Pancreas (tissue), 10 donors: Measurements from ENCODE around the gene TWIST2. TPM values are rescaled to one million over a fixed set of nuclear protein-coding genes. Genes with fewer than 3 reads are reported as not detected.

Experiments
- ATAC-seq, 4 donors: fragments of 200-7000 bp; cut with Tn5 transposase; one replicate each; pipeline versions ENCODE4 v1.8.0 to v1.9.1; 2020; ENCODE audit warnings: mild to moderate bottlenecking in 4 of 4, moderate library complexity in 4 of 4
- DNase-seq, 6 donors: peaks; one replicate each; pipeline ENCODE4 v3.0.0-alpha.2; 2020
- FAIRE-seq: peaks from 2 replicates; lab custom pipeline; 2012; peaks lifted over from hg19 to GRCh38; lab: Jason Lieb, UNC
- H3K27ac ChIP-seq, 4 donors: fragments of 200-600 bp; sonication (generic); 1 replicate in 3 of 4; 2 replicates in 1 of 4; pipeline versions ENCODE4 v1.5.0 to v1.8.0; 2020
- H3K27me3 ChIP-seq, 4 donors: fragments of 200-600 bp; one replicate each; pipeline ENCODE4 v1.8.0; 2021
- H3K36me3 ChIP-seq, 3 donors: fragments of 200-600 bp; sonication (generic) in 1 of 3; one replicate each; pipeline versions ENCODE4 v1.5.0 to v1.8.0; 2020 to 2021
- H3K4me1 ChIP-seq, 3 donors: fragments of 200-600 bp; one replicate each; pipeline ENCODE4 v1.8.0; 2021
- H3K4me3 ChIP-seq, 4 donors: fragments of 200-600 bp; sonication (generic) in 2 of 4; one replicate each; pipeline versions ENCODE4 v1.5.0 to v1.8.0; 2020 to 2021
- H3K9me3 ChIP-seq, 4 donors: fragments of 200-600 bp; one replicate each; pipeline ENCODE4 v1.8.0; 2021
- WGBS, 2 donors: extraction: QIAGEN DNeasy Blood & Tissue Kit; methylation state at CpG; one replicate each; pipeline ENCODE4 v1.1.7; 2013; 5-methylcytosine and 5-hydroxymethylcytosine counted together
- intact Hi-C, 3 donors: fragments of 100-400 bp; cut with DNase I; formaldehyde crosslinking; loops; one replicate each; pipeline versions ENCODE4 v1.11.1 to v1.14.2; 2022
- polyA plus RNA-seq, 2 donors: library from polyadenylated mRNA; stranded (reverse); fragments of 200-250 nt; gene quantifications; one replicate each; pipeline ENCODE4 v1.2.3, GENCODE V29; 2013
- total RNA-seq, 6 donors: library from RNA; stranded (reverse); fragmentation: NEBNext Ultra II Directional in 4 of 6; extraction: Animal tissue kit (Norgen Biotek cat#: 25700) in 4 of 6; gene quantifications; one replicate each; pipeline versions ENCODE4 v1.2.1 to v1.2.4, GENCODE V29; 2021 to 2023
- TF ChIP-seq, protein P1 (sequence below), 4 donors: fragments of 200-600 bp; sonication (generic) in 3 of 4; IDR thresholded peaks; one replicate each; pipeline versions ENCODE4 v1.5.0 to v1.8.0; 2021; ENCODE audit warnings: antibody characterized with exemption in 4 of 4
- donor health status: healthy with polysubstance abuse.
- donor health status: DM: no; HTN: no; CAD: no; lungs with moderate emphysema.
- donor health status: DM: no; HTN: no; CAD: no.
- donor health status: control.
- donor health status: control.
- donor health status: Bipolar disorder and iron deficiency.
- donor health status: DM: yes; HTN: yes; CAD: no.
- donor health status: DM: no; HTN: no; CAD: no.
- donor health status: DM: no; HTN: no; CAD: no.
- donor health status: DM: yes; HTN: yes; CAD: no.

The TWIST2 gene
- total RNA-seq: 1 to 10 TPM in 2 of 6 donors, under 1 TPM in 4; 0.31 to 1.9 (median 0.67) TPM
- 1 to 10 TPM; 2.5 to 3.0 TPM for polyA plus RNA-seq

DNA sequence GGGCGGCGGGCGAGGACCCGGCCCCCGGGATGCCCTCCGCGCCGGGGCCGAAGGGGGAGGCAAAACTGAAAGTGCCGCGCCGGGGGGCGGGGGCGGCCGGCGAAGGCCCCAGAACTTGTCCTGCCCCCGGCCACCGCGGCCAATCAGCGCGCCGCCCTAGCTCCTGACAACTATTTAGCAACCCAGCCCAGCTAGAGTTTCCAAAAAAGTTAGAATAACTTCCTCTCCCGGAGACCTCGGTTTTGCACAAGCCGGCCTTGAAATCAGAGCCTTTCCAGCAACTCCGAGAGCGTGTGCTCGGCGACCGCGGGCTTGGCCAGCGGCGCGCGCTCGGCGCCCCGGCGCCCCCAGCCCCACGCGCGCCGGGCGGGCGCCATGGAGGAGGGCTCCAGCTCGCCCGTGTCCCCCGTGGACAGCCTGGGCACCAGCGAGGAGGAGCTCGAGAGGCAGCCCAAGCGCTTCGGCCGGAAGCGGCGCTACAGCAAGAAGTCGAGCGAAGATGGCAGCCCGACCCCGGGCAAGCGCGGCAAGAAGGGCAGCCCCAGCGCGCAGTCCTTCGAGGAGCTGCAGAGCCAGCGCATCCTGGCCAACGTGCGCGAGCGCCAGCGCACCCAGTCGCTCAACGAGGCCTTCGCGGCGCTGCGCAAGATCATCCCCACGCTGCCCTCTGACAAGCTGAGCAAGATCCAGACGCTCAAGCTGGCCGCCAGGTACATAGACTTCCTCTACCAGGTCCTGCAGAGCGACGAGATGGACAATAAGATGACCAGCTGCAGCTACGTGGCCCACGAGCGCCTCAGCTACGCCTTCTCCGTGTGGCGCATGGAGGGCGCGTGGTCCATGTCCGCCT lies at the start of gene TWIST2:
Gene TWIST2 (plus strand): TSS at position 245 of the 850 bp plus-strand sequence. CDS start 131 bp downstream, at position 376.
- DNase-seq (peak in 1 of 6 donors; percentile 58), ATAC-seq (peak in 3 of 4 donors; percentile 62 to 73 (median 71)), FAIRE-seq (no peak)
- Histone ChIP-seq H3K4me1 (peaks cover 0 to 4% (median 0%) of the 10 kb centered on the region in 3 donors), H3K36me3 (no peaks in the 10 kb centered on the region), H3K9me3 (no peaks in the 10 kb centered on the region), H3K27me3 (peaks cover 0 to 26% (median 4%) of the 10 kb centered on the region in 4 donors), H3K27ac (no peak within 1 kb of the TSS), H3K4me3 (peak within 1 kb of the TSS; percentile 20 to 44 (median 28))
- TF ChIP-seq, protein P1, sequence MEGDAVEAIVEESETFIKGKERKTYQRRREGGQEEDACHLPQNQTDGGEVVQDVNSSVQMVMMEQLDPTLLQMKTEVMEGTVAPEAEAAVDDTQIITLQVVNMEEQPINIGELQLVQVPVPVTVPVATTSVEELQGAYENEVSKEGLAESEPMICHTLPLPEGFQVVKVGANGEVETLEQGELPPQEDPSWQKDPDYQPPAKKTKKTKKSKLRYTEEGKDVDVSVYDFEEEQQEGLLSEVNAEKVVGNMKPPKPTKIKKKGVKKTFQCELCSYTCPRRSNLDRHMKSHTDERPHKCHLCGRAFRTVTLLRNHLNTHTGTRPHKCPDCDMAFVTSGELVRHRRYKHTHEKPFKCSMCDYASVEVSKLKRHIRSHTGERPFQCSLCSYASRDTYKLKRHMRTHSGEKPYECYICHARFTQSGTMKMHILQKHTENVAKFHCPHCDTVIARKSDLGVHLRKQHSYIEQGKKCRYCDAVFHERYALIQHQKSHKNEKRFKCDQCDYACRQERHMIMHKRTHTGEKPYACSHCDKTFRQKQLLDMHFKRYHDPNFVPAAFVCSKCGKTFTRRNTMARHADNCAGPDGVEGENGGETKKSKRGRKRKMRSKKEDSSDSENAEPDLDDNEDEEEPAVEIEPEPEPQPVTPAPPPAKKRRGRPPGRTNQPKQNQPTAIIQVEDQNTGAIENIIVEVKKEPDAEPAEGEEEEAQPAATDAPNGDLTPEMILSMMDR (IDR thresholded peaks at IDR 0.05): no peak
- 2% methylated on average over 72 to 90 of the region's 90 CpGs for WGBS, 2 donors
- intact Hi-C loops: no loop called here

DNA sequence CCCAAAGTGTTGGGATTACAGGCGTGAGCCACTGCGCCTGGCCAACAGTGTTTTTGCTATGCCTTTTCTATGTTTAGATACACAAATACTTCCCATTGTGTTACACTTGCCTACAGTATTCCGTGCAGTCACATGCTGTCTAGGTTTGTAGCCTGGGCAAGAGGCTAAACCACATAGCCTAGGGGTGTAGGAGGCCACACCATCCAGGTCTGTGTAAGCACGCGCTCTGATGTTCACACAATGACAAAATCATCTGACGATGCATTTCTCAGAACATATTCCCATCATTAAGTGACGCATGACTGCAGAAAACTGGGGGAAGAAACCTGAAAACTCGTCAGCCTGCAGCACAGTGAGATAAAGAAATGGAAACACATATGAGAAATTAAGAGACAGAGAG lies 46.1 kb upstream of the TWIST2 start:
- no peak overlapping the region for H3K27ac ChIP-seq
- H3K4me1 ChIP-seq: no peaks in the 10 kb centered on the region
- DNase-seq (no peak), FAIRE-seq (no peak), ATAC-seq (no peak)
- TF ChIP-seq, protein P1 (IDR thresholded peaks at IDR 0.05): no peak
- WGBS, 2 donors: 70 to 80% methylated on average over 8 of the region's 8 CpGs
- H3K27me3 ChIP-seq: no peaks in the 10 kb centered on the region
- no peak overlapping the region for H3K4me3 ChIP-seq
- intact Hi-C loops: no loop called here
- no peaks in the 10 kb centered on the region for H3K9me3 ChIP-seq
- H3K36me3 ChIP-seq: no peaks in the 10 kb centered on the region

DNA sequence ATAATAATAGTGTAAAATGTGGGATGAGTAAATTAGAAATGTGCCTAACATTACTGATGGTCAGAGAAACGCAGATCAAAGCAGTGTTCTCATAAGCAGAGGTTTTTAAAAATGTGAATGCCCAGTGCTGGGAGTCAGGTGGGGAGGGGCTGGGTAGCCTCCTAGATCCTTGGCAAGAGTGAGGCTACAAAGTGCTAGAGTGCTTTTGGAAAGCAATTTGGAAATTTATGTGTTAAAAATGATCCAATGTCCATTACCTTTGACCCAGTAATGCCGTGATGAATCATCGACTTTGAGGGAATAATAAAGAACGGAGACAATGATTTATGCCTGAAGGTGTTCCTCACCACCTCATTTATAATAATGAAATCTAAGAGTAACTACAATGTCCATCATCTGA lies 44.9 kb upstream of the TWIST2 start:
- Histone ChIP-seq H3K27ac (no peak overlapping the region), H3K4me3 (no peak overlapping the region), H3K4me1 (no peaks in the 10 kb centered on the region), H3K9me3 (no peaks in the 10 kb centered on the region), H3K27me3 (no peaks in the 10 kb centered on the region), H3K36me3 (no peaks in the 10 kb centered on the region)
- ATAC-seq (no peak), DNase-seq (no peak), FAIRE-seq (no peak)
- intact Hi-C loops: no loop called here
- TF ChIP-seq, protein P1 (IDR thresholded peaks at IDR 0.05): no peak
- WGBS, 2 donors: 16 to 31% methylated on average over 4 of the region's 4 CpGs

DNA sequence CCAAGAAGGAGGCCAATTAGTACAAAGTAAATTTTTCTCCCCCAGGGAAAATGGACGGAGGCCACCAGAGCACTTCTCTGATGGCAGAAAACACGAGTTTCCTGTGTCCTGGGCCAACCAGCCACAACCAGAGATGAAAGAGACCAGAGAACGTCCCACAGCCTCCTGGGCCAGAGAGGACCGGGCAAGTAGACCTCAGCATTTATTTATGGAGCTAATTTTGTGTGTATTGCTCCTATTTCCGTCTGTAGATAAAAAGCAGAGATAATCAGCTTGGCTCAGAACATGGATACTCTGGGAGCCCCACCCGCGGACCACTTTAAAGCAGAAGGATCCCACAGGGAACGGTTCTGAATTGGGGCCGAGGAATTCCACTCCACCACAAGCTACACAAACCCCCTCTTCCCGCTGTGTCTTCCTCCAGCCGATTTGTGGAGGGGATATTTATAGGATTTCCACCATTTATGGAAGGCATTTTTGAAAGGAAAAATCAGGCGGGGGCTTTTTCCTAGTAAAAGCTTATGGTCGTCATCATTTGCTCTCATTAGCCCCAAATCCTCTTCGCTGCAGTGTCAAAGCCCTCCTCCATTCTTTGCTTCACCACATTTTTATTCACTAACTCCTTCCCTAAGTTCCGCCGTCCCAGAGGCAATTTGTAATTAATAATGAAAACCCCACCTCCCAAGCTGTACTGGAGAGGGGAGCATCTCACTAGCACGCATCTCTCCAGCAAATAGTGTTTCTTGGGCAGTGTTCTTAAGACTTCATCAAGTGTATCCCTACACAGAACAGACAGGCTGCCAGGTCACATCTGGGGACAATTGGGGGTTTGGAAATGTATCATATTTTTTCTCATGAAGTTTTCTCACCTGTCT lies 43.7 kb upstream of the TWIST2 start:
- H3K27me3 ChIP-seq: no peaks in the 10 kb centered on the region
- no peaks in the 10 kb centered on the region for H3K4me1 ChIP-seq
- TF ChIP-seq, protein P1 (IDR thresholded peaks at IDR 0.05): no peak
- H3K9me3 ChIP-seq: no peaks in the 10 kb centered on the region
- no peak overlapping the region for H3K4me3 ChIP-seq
- FAIRE-seq (no peak), ATAC-seq (peak in 1 of 4 donors; percentile 35), DNase-seq (no peak)
- H3K36me3 ChIP-seq: no peaks in the 10 kb centered on the region
- 43 to 59% methylated on average over 17 of the region's 17 CpGs for WGBS, 2 donors
- intact Hi-C loops: no loop called here
- no peak overlapping the region for H3K27ac ChIP-seq
